Hematopoietic multipotent progenitor cell treated with erythropoietin and hydrocortisone succinate and interleukin-3 and kit ligand, for 15 days (in vitro differentiated cells): Measurements from ENCODE around the gene C6orf15.

Source experiments
- DNase-seq: peaks from one replicate; pipeline ENCODE4 v3.0.0-alpha.2; 2015; ENCODE audit warnings: low spot score

C6orf15 gene

DNA sequence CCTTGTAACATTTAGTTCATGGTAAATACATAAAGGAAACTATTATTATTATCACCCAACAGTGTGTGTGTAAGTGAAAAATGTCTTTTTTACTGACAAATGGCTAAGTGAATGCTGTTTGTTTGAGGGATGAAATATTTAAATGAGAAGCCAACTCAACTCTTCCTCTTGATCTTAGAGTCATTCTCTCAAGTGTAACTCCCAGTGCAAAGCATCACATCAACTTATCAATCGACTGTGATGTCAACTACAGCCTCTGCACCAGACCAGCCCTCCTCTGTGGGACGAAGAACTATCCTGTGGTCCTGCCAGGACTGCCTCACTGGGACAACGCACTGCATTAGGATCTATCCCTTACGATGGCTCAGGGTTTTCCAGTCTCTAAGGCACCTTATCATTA lies 5.3 kb downstream of the C6orf15 start:
- DNase-seq, result no peak

DNA sequence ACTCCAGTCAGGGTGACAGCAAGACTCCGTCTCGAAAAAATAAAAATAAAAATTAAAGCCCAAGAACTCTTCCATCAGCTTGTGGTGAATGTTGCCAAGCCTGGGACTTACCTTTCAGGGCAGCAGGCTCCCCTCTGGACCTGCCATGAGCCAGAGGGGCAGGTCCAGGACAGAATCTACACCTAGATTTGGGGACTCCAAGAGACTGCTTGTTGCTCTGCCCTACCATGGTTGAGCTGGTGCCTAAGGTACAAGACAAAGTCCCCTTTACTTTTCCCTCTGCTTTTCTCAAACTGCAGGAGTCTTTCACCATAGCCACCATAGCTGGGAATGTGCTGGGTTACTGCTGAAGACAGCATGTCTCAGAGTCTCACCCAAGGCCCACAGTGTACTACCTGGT lies 9.2 kb downstream of the C6orf15 start:
- no peak for DNase-seq

DNA sequence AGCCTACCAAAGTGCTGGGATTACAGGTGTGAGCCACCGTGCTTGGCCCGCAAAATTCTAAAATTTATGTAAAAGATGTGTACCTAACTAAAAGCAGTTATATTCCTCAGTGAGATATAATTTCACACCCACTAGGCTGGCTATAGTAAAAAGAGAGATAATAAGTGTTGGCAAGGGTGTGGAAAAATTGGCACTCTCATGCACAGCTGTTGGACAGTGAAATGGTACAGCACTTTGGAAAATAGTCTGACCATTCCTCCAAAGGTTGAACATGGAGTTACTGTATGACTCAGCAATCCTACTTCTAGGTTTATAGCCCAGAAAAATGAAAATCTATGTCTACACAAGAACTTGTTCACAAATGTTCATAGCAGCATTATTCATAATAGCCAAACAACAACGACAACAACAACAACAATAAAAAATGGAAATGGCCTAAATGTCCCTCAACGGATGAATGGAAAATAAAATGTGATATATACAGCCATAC lies 13.9 kb downstream of the C6orf15 start:
- DNase-seq, result no peak

DNA sequence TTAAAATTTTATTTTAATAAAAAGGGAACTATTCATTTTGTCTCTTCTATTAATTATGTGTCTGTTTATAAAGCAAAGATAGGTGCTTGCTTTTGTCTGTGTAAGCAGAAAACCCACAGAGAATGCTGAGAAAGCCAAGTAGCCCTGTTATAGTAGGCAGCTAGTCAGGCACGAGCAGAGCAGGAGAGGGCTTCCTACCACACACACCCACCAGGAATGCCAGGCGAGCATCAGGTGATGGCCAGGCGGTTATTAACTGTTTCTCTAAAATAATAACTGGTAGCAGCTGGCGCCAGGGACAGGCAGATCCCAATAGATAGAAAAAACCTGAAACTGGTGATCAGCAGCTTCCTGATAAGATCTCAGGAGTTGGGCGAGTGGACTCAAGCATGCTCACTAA lies 15.7 kb downstream of the C6orf15 start:
- DNase-seq, result no peak

DNA sequence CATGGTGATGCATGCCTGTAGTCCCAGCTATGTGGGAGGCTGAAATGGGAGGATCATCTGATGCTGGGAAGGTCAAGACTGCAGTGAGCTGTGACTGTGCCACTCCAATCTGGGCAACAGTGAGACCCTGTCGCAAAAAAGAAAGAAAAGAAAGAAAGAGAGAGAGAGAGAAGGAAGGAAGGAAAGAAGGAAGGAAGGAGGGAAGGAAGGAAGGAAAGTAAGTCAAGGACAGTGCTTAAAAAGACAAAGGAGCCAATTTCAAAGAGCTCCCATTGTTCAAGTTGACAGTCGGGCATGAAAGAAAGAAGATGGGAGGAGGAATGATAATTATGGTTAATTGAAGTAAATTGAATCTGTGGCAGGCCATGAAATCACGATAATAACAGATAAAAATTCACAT lies 16.2 kb downstream of the C6orf15 start:
- no peak for DNase-seq

DNA sequence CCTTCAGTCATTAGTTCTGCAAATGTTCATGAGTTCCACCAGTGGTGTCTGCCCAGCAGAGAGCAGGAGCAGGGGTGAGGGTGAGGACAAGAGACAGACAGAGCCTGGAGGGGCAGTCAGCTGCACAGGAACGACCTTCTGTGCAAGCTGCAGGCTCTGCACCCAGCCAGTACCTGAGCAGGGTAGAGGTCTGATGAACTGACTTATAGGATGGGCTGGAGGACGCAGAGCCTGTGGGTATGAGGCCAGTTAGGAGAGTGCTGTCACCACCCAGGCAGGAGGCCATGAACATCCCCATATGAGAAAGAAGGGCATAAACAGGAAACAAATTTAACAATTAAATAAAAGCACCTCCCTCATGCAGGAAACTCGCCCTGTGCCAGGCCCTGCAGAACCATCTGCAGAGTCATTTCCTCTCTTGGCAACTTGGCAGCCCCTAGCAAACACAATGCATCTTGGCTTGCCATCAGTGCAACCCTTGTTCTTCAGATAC lies 17.9 kb downstream of the C6orf15 start:
- no peak for DNase-seq

DNA sequence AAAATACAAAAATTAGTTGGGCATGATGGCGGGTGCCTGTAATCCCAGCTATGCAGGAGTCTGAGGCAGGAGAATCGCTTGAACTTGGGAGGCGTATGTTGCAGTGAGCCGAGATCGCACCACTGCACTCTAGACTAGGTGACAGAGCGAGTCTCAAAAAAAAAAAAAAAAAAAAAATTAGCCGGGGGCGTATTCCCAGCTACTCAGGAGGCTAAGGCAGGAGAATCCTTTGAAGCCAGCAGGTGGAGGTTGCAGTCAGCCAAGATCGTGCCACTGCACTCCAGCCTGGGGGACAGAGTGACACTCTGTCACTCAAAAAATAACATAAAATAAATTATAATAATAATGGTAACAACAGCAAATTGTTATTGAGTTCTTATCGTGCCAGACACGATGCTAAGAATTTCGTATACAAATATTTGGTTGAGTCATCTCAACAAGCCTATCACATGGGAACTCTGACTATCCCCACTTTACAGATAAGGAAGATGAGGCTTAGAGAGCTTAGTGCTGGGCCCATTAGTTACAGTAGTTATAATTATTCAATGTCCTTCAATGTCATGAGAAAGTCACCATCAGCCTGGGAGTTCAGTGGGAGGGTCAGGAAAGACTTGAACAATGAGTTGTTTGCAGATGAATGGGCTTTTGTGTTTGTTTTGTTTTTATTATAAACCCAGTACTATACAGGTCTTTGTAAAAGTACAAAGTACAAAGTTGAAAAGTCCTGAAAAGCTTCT lies 19.4 kb downstream of the C6orf15 start:
- peak; percentile 64 for DNase-seq

DNA sequence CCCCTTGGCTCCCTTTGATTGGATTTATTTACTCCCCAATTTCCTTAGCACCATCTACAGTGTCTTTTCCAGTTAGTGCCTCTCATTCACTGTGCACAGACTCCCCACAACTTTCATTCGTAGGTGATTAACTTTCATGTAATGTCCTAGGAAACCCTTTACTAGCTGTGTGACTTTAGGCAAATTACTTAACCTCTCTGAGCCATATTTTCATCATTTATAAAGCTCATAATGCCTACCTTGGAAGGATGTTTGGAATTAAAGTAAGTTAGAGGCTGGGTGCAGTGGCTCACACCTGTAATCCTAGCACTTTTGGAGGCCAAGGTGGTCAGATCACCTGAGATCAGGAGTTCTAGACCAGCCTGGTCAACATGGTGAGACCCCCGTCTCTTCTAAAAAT lies 20.1 kb downstream of the C6orf15 start:
- no peak for DNase-seq

DNA sequence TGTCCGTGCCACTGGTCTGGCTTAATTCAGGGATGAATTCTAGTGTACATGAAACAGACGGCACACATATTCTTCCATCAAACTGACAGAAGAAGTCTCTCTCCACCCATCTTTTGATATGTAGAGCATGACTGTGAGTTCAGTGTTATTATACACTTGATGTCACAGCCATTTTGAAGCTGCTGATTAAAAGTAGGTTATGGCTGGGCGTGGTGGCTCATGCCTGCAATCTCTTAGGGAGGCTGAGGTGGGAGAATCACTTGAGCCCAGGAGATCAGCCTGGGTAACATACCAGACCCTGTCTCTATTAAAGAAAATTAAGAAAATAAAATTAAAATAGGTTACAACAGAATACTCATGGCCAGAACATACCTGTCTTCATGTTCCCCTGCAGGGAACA lies 20.7 kb downstream of the C6orf15 start:
- DNase-seq, result peak; percentile 33

DNA sequence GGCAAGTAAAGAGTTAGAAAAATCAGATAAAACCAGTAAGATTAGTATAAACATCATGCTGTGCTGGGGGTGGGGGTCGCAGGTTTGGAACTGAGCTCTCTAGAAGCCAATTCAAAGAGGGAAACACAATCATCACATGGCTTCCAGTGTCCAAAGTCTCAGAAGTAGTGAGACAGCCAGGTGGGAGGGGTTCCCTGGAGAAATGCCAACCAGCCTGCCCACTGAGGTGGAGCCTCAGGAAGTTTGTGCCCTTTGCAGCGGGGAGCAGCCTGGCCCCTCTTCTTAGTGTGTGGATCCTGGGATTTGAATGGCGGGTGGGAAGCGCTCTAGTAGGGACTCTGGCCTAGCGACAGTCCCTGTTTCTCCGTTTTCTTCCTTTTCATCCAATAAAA lies 21.4 kb downstream of the C6orf15 start:
- DNase-seq, result no peak

DNA sequence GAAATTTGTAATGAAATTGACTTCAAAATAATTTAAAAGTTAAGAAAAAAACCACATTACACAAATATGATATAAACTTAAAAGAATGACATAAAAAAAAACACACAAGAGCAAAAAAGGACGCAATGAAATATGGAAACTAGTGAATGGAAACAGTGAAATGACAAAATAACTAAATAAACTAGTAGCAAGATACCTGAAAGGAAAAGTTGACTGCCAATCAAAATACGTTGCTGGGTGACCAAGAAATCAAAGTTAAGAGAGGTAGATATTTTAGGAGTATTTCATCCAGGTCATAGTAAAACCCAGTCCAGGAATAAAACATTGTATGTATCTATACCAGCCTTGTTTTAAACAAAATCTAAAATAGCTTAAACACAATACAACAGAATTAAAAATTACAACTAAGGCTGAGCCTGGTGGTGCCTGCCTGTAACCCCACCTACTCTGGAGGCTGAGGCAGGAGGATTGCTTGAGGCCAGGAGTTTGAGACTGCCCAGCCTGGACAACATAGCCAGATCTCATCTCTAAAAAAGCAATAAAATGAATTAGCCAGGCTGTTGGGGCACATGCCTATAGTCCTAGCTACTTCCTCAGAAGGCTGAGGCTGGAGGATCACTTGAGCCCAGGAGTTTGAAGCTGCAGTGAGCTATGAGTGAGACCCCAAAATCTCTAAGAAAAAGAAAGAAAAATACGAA lies 22.0 kb downstream of the C6orf15 start:
- DNase-seq, result no peak

DNA sequence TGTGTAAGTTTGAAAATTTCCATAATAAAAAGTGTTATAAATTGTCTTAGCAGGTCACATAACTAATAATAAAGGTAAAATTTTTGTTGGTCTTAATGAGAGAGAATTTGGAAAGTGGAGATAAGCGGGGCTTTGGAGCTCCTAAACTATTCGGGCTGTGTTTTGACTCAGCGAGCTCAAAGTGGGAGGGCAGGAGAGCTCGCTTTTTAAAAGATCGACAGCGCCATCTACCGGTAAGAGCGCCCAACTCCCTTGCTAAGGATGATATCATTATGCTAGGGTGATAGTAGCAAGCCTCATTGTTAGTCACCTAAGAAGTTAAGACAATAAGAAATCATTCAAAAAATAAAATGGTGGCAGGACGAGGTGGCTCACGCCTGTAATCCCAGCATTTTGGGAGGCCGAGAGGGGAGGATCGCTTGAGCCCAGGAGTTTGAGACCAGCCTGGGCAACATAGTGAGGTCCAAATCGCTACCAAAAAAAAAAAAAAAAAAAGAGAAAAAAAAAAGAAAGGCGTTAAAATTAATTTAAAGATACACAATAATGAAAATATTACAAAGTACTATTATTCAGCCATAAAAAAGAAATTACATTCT lies 24.8 kb downstream of the C6orf15 start:
- DNase-seq, result peak; percentile 87

DNA sequence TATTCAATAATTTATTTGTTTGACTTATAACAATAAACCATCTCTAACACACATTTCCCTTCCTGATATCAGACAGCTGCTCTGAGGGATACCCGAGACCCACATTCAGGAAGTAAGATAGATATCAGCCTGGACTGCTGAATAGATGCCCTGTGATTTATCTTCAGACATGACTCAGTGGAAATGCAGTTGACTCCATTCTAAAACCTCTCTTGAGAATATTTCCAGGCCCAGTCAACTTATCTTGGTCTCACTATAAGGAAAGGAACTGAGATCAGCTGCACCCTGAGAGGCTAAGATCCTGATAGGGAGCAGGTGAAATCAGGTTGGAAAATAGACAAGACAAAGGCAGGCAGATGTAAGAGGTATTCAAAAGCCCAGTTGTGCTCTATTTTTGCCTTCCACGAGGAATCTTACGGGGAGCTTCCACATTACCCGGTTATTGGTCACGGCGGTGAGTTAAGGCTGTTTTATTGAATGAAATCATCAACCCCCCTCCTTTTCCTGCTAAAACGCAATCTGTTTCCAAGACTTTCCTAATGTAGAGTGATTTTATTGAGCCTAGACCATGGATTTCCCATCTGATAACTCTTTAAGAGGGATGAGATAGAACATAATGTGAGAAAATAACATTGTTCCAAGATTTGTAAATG lies 25.5 kb downstream of the C6orf15 start:
- no peak for DNase-seq

DNA sequence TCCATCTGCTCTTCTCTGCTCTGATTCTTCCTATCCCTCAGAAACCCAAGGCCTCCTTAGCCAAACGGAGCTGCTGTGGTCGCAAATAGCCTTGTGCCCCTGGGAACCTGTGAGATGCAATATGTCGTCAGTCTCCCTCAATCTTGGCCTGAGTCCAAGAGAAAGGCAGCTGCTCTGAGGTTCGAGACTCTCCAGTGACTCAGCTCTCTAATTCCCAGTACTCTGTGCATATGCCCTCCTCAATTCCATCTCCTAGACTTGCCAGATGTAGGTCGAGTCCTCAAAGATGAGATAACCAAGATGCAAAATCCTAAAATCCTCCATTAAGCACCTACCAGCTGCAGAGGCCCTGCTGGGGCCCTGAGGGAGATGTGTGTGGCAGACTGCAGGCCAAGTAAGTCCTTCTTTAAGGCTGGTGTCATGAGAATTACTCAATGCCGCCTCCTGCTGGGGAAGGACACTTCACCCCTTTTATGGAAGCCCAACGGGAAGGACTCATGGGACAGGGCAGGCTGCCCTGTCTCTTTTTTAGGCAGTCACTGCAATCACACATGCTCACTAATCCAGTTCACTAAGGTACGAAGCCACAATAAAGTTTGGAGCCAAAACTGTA lies 28.5 kb downstream of the C6orf15 start:
- DNase-seq, result no peak

DNA sequence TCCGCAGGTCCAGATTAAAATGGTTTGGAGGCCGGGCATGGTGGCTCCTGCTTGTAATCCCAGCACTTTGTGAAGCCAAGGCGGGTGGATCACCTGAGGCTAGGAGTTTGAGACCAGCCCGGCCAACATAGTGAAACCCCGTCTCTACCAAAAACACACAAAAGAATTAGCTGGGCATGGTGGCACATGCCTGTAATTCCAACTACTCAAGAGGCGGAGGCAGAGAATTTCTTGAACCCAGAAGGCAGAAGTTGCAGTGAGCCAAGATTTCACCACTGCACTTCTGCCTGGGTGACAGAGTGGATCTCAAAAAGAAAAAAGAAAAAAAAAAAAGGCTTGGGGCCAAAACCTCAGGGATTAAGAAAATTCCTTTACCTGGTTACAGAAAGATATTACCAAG lies 30.5 kb downstream of the C6orf15 start:
- no peak for DNase-seq

DNA sequence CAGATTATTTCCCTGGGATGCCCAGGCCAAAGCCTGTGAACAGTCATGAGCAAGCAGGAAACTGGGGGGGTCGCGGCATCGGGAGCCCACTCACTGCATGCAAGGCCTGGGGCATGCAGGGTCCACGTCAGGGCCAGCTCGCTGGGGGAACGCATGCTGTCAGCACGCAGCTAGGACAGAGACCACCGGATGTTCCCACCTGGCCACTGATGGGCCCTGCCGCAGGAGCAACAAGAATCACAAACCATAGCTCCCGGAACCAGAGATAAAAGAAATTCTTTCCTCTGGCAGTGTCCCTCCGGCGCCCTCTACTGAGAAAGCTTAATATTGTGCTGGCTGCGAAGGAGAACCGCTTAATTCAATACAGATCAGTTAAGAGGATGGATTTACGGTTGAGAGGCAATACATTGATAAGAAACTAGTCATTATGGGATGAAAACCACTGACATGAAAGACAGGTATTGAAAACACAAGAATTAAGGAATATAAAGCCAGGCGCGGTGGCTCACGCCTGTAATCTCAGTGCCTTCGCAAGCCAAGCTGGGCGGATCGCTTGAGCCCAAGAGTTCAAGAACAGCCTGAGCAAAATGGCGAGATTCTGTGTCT lies 32.6 kb downstream of the C6orf15 start:
- peak; percentile 49 for DNase-seq

DNA sequence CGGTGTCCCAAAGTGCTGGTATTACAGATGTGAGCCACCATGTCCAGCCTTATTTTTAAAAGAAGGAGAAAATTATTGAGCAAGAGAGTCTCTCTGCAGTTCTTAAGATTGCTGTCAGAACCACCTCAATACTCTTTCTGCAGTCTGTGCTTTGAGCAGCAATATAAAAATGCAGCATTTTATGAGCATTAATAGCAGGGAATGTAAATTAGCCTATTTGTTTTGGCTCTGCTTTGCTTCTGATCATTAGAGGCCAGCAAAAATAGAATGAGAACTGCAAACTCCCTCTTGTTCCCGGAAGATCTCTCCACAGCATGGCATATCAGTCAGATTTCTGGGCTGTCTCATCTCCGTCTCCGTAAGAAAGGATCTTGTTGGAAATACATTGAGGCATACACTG lies 35.8 kb downstream of the C6orf15 start:
- no peak for DNase-seq

DNA sequence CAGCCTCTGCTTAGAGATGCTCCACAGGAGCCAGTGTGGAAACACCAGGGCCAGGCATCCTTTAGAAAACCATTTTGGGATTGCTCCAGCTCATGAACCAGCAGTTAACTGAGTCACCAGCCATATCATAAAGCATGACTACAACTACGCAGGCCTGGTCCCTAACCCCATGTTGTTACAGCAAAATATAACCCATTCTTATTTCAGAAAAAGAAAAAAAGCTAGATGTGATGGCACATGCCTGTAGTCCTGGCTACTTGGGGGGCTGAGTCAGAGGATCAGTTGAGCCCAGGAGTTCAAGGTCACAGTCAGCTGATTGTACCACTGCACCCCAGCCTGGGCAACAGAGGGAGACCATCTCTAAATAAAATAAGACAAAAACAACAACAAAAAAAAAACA lies 36.8 kb downstream of the C6orf15 start:
- DNase-seq, result no peak

DNA sequence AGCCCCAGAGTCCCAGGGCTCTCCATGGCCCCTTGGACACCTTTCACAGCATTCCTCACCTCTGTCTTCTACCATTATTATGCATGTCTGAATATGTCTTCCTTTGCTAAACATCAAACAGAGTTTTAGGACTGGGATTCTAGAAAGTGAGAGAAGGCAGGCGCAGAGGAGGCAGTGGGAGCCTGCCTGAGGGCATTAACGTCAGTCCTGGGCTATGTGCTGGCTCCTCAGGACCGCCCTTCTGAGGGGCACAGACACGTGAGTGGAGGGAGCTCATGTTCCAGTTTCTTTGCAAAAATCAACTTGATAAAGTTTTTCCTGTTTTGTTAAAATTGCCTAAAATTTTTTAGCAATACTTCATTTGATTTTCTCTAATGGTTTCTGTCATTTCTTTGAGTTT lies 38.0 kb downstream of the C6orf15 start:
- DNase-seq, result no peak

DNA sequence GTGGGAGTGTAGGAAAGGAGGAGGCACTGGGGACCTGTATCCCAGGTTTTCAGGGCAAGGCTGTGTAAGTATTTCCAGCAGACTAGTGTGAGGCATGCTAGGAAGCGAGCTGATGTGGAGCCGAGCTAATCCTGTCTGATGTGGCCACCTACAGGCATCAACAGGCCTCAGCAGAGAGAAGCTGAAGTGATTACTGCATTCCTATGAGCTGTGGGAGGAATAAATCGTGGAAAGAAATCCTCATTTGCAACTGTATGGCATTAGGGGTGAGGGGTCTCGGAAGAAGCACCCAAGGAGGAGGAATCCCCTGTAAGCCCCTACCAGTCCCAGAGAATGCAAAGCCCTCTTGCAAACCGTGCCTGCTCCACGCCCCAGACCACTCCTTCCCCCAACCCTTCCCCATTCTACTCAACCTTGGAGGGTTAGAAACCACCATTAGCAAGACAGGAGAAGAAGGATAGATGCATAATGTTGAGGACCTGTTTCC lies 41.6 kb downstream of the C6orf15 start:
- DNase-seq, result no peak

DNA sequence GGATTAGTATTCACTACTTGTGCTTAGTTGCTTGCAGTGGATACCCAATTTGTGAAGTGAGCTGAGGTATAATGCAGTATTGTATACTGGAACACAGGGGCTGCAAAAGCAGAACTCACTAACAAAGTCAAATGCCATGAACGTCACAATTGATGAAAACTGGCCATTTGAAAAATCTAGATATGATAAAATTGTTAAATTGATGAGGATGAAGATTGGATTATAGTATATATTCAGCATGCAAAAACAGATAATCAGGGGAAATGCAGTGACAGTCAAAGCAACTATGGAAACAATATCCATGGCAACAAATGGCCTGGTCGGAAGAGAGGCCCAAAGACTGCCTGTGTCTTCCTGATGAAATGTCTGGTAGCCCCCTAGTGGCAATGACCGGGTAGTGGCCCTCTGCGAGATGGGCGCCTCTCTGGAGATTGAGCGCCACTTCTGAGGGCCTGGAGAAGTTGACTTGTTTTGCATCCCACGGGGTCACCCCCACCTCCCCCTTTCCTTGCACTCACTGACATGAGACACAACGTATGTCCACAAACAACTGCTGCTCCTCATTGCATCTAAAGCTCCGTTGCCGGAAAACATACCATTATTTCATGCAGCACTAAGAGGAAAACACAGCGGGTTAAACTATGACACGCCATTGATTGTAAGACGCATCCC lies 43.6 kb downstream of the C6orf15 start:
- DNase-seq, result peak; percentile 66
